CD1c-positive myeloid dendritic cell (primary cell): ENCODE data around the gene ASIC2.

Source experiments
- DNase-seq: peaks from one replicate; pipeline ENCODE4 v3.0.0-alpha.2; 2016; ENCODE audit errors: extremely low spot score

Gene ASIC2

GRCh38 chr17:33204156-33204555 lies 88.9 kb downstream of the ASIC2 start:
- DNase-seq, result no peak

GRCh38 chr17:33202796-33203495 lies 90.1 kb downstream of the ASIC2 start:
- DNase-seq, result no peak

- DNase-seq, result no peak
Observed at GRCh38 chr17:33202021-33202420, 91.1 kb downstream of the ASIC2 start.

- no peak for DNase-seq
Observed at GRCh38 chr17:33201283-33201682, 91.8 kb downstream of the ASIC2 start.

GRCh38 chr17:33200587-33200986 lies 92.5 kb downstream of the ASIC2 start:
- no peak for DNase-seq

- no peak for DNase-seq
Observed at GRCh38 chr17:33199571-33200510, 93.3 kb downstream of the ASIC2 start.

GRCh38 chr17:33198954-33199353 lies 94.1 kb downstream of the ASIC2 start:
- DNase-seq, result no peak

- DNase-seq, result no peak
Observed at GRCh38 chr17:33197342-33197741, 95.8 kb downstream of the ASIC2 start.

GRCh38 chr17:33196883-33197282 lies 96.2 kb downstream of the ASIC2 start:
- DNase-seq, result no peak

- DNase-seq, result no peak
Observed at GRCh38 chr17:33192951-33193911, 99.9 kb downstream of the ASIC2 start.

GRCh38 chr17:33183487-33184026 lies 109.5 kb downstream of the ASIC2 start:
- DNase-seq, result no peak

- DNase-seq, result no peak
Observed at GRCh38 chr17:33179151-33179550, 113.9 kb downstream of the ASIC2 start.

- no peak for DNase-seq
Observed at GRCh38 chr17:33178681-33179080, 114.4 kb downstream of the ASIC2 start.

GRCh38 chr17:33175562-33175961 lies 117.5 kb downstream of the ASIC2 start:
- DNase-seq, result no peak

GRCh38 chr17:33171931-33172330 lies 121.2 kb downstream of the ASIC2 start:
- no peak for DNase-seq

- DNase-seq, result no peak
Observed at GRCh38 chr17:33169580-33170285, 123.4 kb downstream of the ASIC2 start.

GRCh38 chr17:33167736-33168135 lies 125.4 kb downstream of the ASIC2 start:
- DNase-seq, result no peak

- no peak for DNase-seq
Observed at GRCh38 chr17:33166472-33166871, 126.6 kb downstream of the ASIC2 start.

GRCh38 chr17:33164169-33164881 lies 128.8 kb downstream of the ASIC2 start:
- DNase-seq, result no peak

GRCh38 chr17:33163533-33164168 lies 129.4 kb downstream of the ASIC2 start:
- DNase-seq, result no peak
